Adrenal gland (tissue), 12 donors: ENCODE results near the gene DPEP2NB. TPM values are rescaled to one million over a fixed set of nuclear protein-coding genes. Genes with fewer than 3 reads are reported as not detected.
A peak's percentile ranks its signal among the peaks of the same experiment; 100 is the strongest.

Source experiments
- DNase-seq, 7 donors: peaks; one replicate each; pipeline ENCODE4 v3.0.0-alpha.2; 2019 to 2020
- H3K27ac ChIP-seq, 5 donors: fragments of 200-600 bp; sonication (generic) in 4 of 5; 1 replicate in 3 of 5; 2 replicates in 2 of 5; pipeline versions ENCODE4 v1.5.1 to v1.8.0; 2016 to 2020; ENCODE audit warnings: mild to moderate bottlenecking in 1 of 5
- H3K27me3 ChIP-seq: fragments of 200-600 bp; 2 replicates; pipeline ENCODE4 v1.8.0; 2021
- H3K36me3 ChIP-seq, 2 donors: fragments of 200-600 bp; replicated peaks in 1 of 2; 1 replicate in 1 of 2; 2 replicates in 1 of 2; pipeline versions ENCODE4 v1.5.1 to v1.8.0; 2018 to 2022
- H3K4me1 ChIP-seq, 2 donors: fragments of 200-600 bp; replicated peaks in 1 of 2; 1 replicate in 1 of 2; 2 replicates in 1 of 2; pipeline versions ENCODE4 v1.5.1 to v1.8.0; 2018 to 2021
- H3K4me3 ChIP-seq, 4 donors: fragments of 200-600 bp; sonication (generic) in 3 of 4; one replicate each; pipeline ENCODE4 v1.5.1; 2016 to 2018
- H3K9me3 ChIP-seq, 3 donors: fragments of 200-600 bp; sonication (generic) in 1 of 3; replicated peaks in 1 of 3; 1 replicate in 2 of 3; 2 replicates in 1 of 3; pipeline versions ENCODE4 v1.5.1 to v1.8.0; 2016 to 2021
- CTCF ChIP-seq, 6 experiments: fragments of 450-650 bp in 4 of 6; fragments of 200-600 bp in 2 of 6; sonication (generic) in 1 of 6; IDR thresholded peaks; 1 replicate in 5 of 6; 2 replicates in 1 of 6; pipeline versions ENCODE4 v1.5.1 to v1.8.0; 2016 to 2021; ENCODE audit warnings: antibody characterized with exemption in 6 of 6, mild to moderate bottlenecking in 2 of 6, moderate library complexity in 1 of 6
- POLR2A ChIP-seq, 2 donors: fragments of 450-650 bp; IDR thresholded peaks; one replicate each; pipeline ENCODE4 v1.6.1; 2017; ENCODE audit warnings: antibody characterized with exemption in 2 of 2, mild to moderate bottlenecking in 2 of 2, moderate library complexity in 1 of 2
- WGBS, 4 donors: extraction: QIAGEN DNeasy Blood & Tissue Kit in 2 of 4; methylation state at CpG; one replicate each; pipeline versions ENCODE4 v1.1.5 to v1.1.7; 2013 to 2017; 5-methylcytosine and 5-hydroxymethylcytosine counted together
- intact Hi-C, 2 donors: fragments of 100-400 bp; cut with DNase I; formaldehyde crosslinking; loops; one replicate each; pipeline versions ENCODE4 v1.14.1 to v1.15.0; 2022 to 2023
- polyA plus RNA-seq, 3 donors: library from polyadenylated mRNA; stranded (reverse); fragments of 200-250 nt in 2 of 3; fragments of 350-450 nt in 1 of 3; fragmentation: Illumina TruSeq in 1 of 3; extraction: RNeasy Lipid Tissue Mini Kit (QIAGEN cat#74804) in 1 of 3; gene quantifications; one replicate each; pipeline ENCODE4 v1.2.3, GENCODE V29; 2013 to 2014
- total RNA-seq, 9 donors: library from RNA; depleted of rRNA in 4 of 9; stranded (reverse); fragments of >200 nt in 4 of 9; fragments of 120-200 nt in 1 of 9; fragmentation: NEBNext Ultra II Directional in 1 of 9; extraction: Animal tissue kit (Norgen Biotek cat#: 25700) in 1 of 9; gene quantifications; one replicate each; pipeline versions ENCODE4 v1.1.0 to v1.2.4, GENCODE V29; 2013 to 2023
- donor health status: healthy with polysubstance abuse.
- donor health status: Bipolar disorder and iron deficiency.
- donor health status: DM: yes; HTN: yes; CAD: no.
- donor health status: DM: no; HTN: no; CAD: no.
- donor health status: DM: no; HTN: no; CAD: no.
- donor health status: DM: yes; HTN: yes; CAD: no.

Gene DPEP2NB
- total and polyA plus RNA-seq, 12 donors = not detected

GRCh38 chr16:67966549-67967182, 49.0 kb downstream of the DPEP2NB start:
- peak overlapping the region in 2 of 4 donors; percentile 47 to 99 for H3K4me3 ChIP-seq
- H3K27me3 ChIP-seq = no peaks in the 10 kb centered on the region
- intact Hi-C loops = no loop called here
- peaks cover 22 to 40% of the 10 kb centered on the region in 2 donors for H3K4me1 ChIP-seq
- peak overlapping the region in 4 of 5 donors; percentile 3 to 100 (median 88) for H3K27ac ChIP-seq
- H3K36me3 ChIP-seq = peaks cover 0 to 18% of the 10 kb centered on the region in 2 donors
- TF ChIP-seq POLR2A (IDR thresholded peaks at IDR 0.05) (no peak), CTCF (IDR thresholded peaks at IDR 0.05) (no peak)
- WGBS, 4 donors = 29 to 50% (median 33%) methylated on average over 2 to 3 of the region's 3 CpGs
- peak in 2 of 7 donors; percentile 33 to 53 for DNase-seq
- no peaks in the 10 kb centered on the region for H3K9me3 ChIP-seq

GRCh38 chr16:67965668-67966548, 49.8 kb downstream of the DPEP2NB start:
- H3K27me3 ChIP-seq = no peaks in the 10 kb centered on the region
- 34 to 51% (median 43%) methylated on average over 10 to 11 of the region's 11 CpGs for WGBS, 4 donors
- H3K27ac ChIP-seq = peak overlapping the region in 3 of 5 donors; percentile 87 to 100 (median 88)
- H3K4me1 ChIP-seq = peaks cover 22 to 43% of the 10 kb centered on the region in 2 donors
- intact Hi-C loops = no loop called here
- no peaks in the 10 kb centered on the region for H3K9me3 ChIP-seq
- H3K4me3 ChIP-seq = peak overlapping the region in 1 of 4 donors; percentile 99
- H3K36me3 ChIP-seq = peaks cover 0 to 26% of the 10 kb centered on the region in 2 donors
- no peak for TF ChIP-seq CTCF (IDR thresholded peaks at IDR 0.05)
- TF ChIP-seq POLR2A (IDR thresholded peaks at IDR 0.05) = no peak
- no peak for DNase-seq

- Histone ChIP-seq H3K4me3 (no peak overlapping the region), H3K9me3 (no peaks in the 10 kb centered on the region), H3K27me3 (no peaks in the 10 kb centered on the region), H3K27ac (peak overlapping the region in 2 of 5 donors; percentile 31 to 55), H3K4me1 (peaks cover 29 to 56% of the 10 kb centered on the region in 2 donors), H3K36me3 (peaks cover 0 to 34% of the 10 kb centered on the region in 2 donors)
- intact Hi-C loops = no loop called here
- no peak for DNase-seq
- no peak for TF ChIP-seq POLR2A (IDR thresholded peaks at IDR 0.05)
- TF ChIP-seq CTCF (IDR thresholded peaks at IDR 0.05) = no peak
- WGBS, 4 donors = 78 to 85% (median 82%) methylated on average over 5 to 6 of the region's 6 CpGs
Observed at GRCh38 chr16:67964477-67965131, 51.1 kb downstream of the DPEP2NB start.
